GM12801 (cell line): Measurements from ENCODE around the gene ARID1A.

Experiments used
- TF ChIP-seq, protein P1 (sequence below): IDR thresholded peaks from one replicate; pipeline ENCODE4 v1.5.1; 2011; ENCODE audit warnings: control low read depth; ENCODE audit not compliant: insufficient read length; ENCODE audit errors: extremely low read depth

Gene ARID1A

DNA sequence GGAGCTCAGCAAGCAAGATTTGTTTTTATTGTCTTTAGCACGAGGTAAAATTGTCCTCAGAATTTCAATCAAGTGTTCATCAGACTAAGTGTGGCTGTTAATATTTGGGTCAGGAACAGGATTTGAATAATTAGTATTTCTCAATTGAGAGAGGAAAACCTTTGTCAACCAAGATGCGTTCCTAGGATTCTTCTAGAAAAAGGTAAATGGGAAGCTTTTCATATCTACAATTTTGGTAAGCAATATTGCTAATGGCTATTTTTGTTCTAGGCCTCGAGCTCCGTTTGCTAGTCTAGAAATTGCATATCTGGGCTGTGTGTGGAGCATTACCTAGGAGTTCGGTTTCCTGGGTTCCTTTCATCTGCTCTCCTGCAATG, 87.8 kb downstream of the ARID1A start:
- TF ChIP-seq, protein P1, sequence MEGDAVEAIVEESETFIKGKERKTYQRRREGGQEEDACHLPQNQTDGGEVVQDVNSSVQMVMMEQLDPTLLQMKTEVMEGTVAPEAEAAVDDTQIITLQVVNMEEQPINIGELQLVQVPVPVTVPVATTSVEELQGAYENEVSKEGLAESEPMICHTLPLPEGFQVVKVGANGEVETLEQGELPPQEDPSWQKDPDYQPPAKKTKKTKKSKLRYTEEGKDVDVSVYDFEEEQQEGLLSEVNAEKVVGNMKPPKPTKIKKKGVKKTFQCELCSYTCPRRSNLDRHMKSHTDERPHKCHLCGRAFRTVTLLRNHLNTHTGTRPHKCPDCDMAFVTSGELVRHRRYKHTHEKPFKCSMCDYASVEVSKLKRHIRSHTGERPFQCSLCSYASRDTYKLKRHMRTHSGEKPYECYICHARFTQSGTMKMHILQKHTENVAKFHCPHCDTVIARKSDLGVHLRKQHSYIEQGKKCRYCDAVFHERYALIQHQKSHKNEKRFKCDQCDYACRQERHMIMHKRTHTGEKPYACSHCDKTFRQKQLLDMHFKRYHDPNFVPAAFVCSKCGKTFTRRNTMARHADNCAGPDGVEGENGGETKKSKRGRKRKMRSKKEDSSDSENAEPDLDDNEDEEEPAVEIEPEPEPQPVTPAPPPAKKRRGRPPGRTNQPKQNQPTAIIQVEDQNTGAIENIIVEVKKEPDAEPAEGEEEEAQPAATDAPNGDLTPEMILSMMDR, result no peak

DNA sequence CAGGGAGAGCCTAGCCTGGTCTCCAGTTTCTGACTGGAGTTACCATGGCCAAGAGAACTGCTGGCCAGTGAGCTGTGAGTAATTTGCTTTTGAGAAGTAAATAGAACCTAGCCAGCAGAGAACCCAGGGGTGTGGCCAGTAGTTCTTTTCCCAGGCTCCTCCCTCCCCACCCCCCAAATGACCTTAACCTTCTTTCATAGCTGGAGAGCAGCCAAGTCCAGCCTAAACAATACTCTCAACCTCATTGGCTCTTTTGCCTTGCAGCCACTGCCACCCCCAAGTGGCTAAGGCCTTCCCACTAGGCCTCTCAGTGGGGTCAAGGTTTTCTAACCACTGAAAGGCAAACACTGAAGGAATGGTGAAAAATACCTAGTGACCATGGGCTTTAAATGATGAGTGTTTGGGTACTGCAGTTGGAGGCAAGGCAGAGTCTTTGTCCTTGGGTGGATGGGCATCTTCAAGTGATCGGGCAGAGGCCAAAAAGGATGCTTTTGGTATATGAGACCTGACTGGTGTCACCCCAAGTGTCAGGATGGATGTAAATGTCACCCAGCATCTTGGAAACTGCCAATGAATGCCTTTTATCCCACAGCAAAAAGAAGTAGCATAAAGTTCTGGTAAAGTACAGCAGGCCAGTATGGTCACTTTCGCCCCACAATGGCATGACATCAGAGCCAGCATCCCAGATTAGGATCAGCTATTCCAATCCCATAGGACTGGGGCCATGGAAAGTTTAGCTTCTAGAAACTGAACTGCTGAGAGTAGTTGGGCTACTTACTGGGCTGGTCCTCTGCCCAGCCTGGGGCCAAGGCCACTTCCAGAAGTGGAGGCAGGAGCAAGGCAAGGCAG, 88.4 kb downstream of the ARID1A start:
- TF ChIP-seq, protein P1, result no peak

DNA sequence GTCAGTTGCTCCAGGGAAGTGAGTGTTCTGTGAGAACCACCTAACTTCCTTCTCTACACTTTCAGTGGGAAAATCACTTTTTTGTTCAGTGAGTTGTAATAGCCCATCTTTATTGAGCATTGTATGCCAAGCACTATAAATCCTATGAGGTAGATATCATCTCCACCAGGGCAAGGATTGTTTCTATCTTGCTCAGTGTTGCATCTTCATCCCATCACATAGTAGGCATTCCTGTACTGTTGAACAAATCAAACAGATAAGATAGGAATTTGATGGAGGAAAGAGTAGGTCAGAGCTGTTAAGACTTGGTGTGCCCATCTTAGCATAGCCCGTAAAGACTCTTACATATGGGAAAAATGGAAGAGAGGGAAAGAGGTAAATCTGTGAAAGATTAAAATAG, 89.1 kb downstream of the ARID1A start:
- TF ChIP-seq, protein P1, result no peak

DNA sequence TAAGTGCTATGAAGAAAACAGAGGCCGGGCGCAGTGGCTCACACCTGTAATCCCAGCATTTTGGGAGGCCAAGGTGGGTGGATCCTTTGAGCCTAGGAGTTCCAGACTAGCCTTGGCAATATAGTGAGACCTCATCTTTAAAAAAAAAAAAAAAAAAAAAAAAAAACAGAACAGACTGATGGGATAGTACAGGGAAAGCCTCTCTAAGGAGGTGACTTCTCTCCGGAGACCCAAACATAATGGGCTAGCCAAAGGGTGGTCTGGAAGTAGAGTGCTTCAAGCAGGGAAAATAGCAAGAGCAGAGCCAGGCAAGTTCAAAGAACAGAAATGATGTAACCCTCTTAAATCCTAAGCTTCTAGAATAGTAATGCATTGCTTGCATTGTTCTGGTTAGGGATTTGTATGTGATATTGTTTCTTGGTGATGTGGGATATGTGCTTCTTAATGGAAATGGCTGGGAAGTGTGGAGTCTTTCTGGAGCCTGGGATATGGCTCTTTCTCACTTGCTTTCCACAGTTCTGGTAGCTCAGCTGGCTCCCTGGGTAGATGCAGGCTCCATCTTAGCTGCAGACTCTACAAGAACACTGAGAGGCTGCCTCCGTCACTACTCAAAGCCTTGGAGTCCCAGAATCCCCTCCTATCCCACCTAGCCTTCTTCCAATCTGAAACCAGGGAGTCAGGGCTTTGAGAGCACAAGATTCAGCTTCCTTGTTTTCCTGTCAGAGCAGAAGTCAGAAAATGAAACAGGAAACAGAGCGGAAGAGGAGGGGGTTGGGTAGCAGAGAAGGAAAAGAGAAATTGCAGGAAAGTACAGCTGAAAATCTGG, 90.0 kb downstream of the ARID1A start:
- TF ChIP-seq, protein P1, result no peak

DNA sequence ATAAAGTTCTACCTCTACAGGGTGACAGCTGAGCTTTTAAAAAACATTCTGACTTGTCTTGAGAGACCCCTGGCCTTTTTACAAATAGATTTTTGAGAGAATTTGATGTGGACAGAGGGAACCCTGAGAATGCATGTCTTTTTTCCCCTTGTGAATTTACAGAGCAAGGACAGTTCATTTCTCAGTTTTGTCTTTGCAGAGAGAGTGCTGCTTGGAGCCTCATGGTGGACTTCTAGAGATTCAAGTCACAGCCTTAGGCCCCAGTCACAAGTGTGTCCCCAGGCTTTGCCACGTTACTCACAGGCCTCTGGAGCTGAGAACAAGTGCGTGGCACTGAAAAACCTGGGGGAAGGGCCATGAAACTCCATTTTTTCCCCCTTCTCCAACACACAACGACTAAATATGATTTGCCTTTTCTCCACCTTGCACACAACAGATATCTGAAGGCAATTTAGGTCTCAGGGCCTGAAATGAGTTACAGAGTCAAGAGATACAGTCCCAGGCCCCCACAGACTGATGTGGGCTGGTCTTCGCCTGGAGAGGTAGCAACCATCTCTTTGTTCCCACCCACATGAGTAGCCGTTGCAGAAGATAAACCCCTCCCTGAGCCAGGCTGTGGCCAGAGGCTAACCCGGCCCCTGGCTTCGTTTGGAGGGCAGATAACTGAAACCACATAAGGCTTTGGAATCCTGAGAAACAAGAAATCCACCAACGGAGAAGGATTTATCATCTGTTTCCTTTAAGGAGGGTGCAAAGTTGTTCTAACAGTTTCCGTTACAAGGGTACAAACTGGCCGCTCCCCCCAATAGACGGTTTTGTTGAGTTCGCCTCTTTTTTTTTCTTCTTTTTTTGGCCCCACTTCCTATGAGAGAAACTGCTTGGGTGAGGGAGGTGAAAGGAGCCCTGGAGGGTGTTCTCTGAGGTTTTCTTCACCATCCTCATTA, 90.9 kb downstream of the ARID1A start:
- TF ChIP-seq, protein P1, result no peak

DNA sequence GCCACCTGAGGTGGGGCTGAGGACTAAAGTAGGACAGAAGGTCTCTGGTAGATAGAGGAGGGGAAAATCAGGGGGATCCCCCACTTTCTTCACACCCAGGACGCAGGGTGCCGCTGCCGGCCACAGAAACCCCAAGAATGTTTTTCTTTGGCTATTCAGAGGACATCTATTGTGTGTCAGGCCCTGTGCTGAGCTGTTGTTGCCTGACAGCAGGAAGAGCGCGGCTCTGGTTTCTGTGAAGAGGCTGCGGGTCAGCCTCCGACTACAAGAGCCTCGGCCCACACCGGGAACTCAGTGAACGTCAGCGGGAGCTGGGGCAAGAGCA, 91.5 kb downstream of the ARID1A start:
- TF ChIP-seq, protein P1, result no peak
